H9 (cell line): ENCODE results near the gene VEGFA. TPM values are rescaled to one million over a fixed set of nuclear protein-coding genes. Genes with fewer than 3 reads are reported as not detected.

ENCODE experiments used
- DNase-seq: peaks from one replicate; pipeline ENCODE4 v3.0.0-alpha.2; 2017
- H2AFZ ChIP-seq: one replicate; pipeline ENCODE4 v1.6.1; 2013; ENCODE audit warnings: mild to moderate bottlenecking, low read length, control low read depth, moderate library complexity
- H2AK5ac ChIP-seq: 2 replicates; pipeline ENCODE4 v1.6.1; 2013; ENCODE audit warnings: low read length, control low read depth, mixed read lengths; ENCODE audit not compliant: insufficient read length
- H2BK120ac ChIP-seq: one replicate; pipeline ENCODE4 v1.6.1; 2013; ENCODE audit warnings: low read depth, mild to moderate bottlenecking, low read length, control low read depth, inconsistent platforms; ENCODE audit not compliant: poor library complexity, severe bottlenecking
- H2BK12ac ChIP-seq: 2 replicates; pipeline ENCODE4 v1.6.1; 2013; ENCODE audit warnings: low read length, control low read depth, mixed read lengths, low read depth; ENCODE audit not compliant: insufficient read length
- H2BK15ac ChIP-seq: 2 replicates; pipeline ENCODE4 v1.6.1; 2013; ENCODE audit warnings: low read depth, low read length, control low read depth
- H2BK20ac ChIP-seq: one replicate; pipeline ENCODE4 v1.6.1; 2013; ENCODE audit warnings: low read depth, mild to moderate bottlenecking, low read length, control low read depth, inconsistent platforms; ENCODE audit not compliant: poor library complexity, severe bottlenecking
- H2BK5ac ChIP-seq: 2 replicates; pipeline ENCODE4 v1.6.1; 2013; ENCODE audit warnings: low read length, control low read depth, mixed read lengths; ENCODE audit not compliant: insufficient read length
- H3K14ac ChIP-seq: 2 replicates; pipeline ENCODE4 v1.6.1; 2013; ENCODE audit warnings: low read length, control low read depth; ENCODE audit not compliant: insufficient read depth
- H3K18ac ChIP-seq: 2 replicates; pipeline ENCODE4 v1.6.1; 2013; ENCODE audit warnings: low read depth, mild to moderate bottlenecking, mixed read lengths, low read length, control low read depth; ENCODE audit not compliant: insufficient read length
- H3K23ac ChIP-seq: 2 replicates; pipeline ENCODE4 v1.6.1; 2013; ENCODE audit warnings: low read length, control low read depth, mixed read lengths, low read depth; ENCODE audit not compliant: insufficient read length
- H3K23me2 ChIP-seq: 2 replicates; pipeline ENCODE4 v1.6.1; 2013; ENCODE audit warnings: low read depth, mild to moderate bottlenecking, mixed read lengths, low read length, control low read depth; ENCODE audit not compliant: insufficient read length, poor library complexity, severe bottlenecking
- H3K27ac ChIP-seq: 2 replicates; pipeline ENCODE4 v1.5.1; 2013; ENCODE audit warnings: low read length, control low read depth, mixed read lengths, low read depth; ENCODE audit not compliant: insufficient read length
- H3K27me3 ChIP-seq: 2 replicates; pipeline ENCODE4 v1.6.1; 2013; ENCODE audit warnings: low read length, control low read depth, inconsistent platforms; ENCODE audit not compliant: insufficient read depth
- H3K4ac ChIP-seq: 2 replicates; pipeline ENCODE4 v1.6.1; 2013; ENCODE audit warnings: low read depth, mild to moderate bottlenecking, control low read depth, inconsistent platforms, low read length, moderate library complexity
- H3K4me1 ChIP-seq: 2 replicates; pipeline ENCODE4 v1.6.1; 2013; ENCODE audit warnings: low read length, control low read depth, inconsistent platforms; ENCODE audit not compliant: insufficient read depth
- H3K4me2 ChIP-seq: 2 replicates; pipeline ENCODE4 v1.6.1; 2013; ENCODE audit warnings: low read length, control low read depth, mixed read lengths; ENCODE audit not compliant: insufficient read length, insufficient read depth
- H3K56ac ChIP-seq: 2 replicates; pipeline ENCODE4 v1.6.1; 2013; ENCODE audit warnings: low read depth, mild to moderate bottlenecking, mixed read lengths, low read length, control low read depth; ENCODE audit not compliant: insufficient read length
- H3K79me1 ChIP-seq: 2 replicates; pipeline ENCODE4 v1.6.1; 2013; ENCODE audit warnings: low read depth, mild to moderate bottlenecking, moderate library complexity, low read length, control low read depth, inconsistent platforms; ENCODE audit not compliant: insufficient read depth, poor library complexity, severe bottlenecking
- H3K79me2 ChIP-seq: 2 replicates; pipeline ENCODE4 v1.6.1; 2013; ENCODE audit warnings: low read length, control low read depth, inconsistent platforms; ENCODE audit not compliant: insufficient read depth
- H3K9ac ChIP-seq: 2 replicates; pipeline ENCODE4 v1.6.1; 2013; ENCODE audit warnings: low read length, control low read depth, mixed read lengths; ENCODE audit not compliant: insufficient read length; ENCODE audit errors: extremely low read depth
- H3K9me3 ChIP-seq: one replicate; pipeline ENCODE4 v1.6.1; 2013; ENCODE audit warnings: low read depth, low read length, inconsistent platforms; ENCODE audit not compliant: control insufficient read depth
- H3T11ph ChIP-seq: one replicate; pipeline ENCODE4 v1.6.1; 2013; ENCODE audit warnings: mild to moderate bottlenecking, low read length, control low read depth, inconsistent platforms
- H4K20me1 ChIP-seq: one replicate; pipeline ENCODE4 v1.6.1; 2013; ENCODE audit not compliant: control insufficient read depth, insufficient read length, insufficient read depth
- H4K5ac ChIP-seq: 2 replicates; pipeline ENCODE4 v1.6.1; 2013; ENCODE audit warnings: low read depth, mild to moderate bottlenecking, mixed read lengths, low read length, control low read depth; ENCODE audit not compliant: insufficient read length
- H4K8ac ChIP-seq: replicated peaks from 2 replicates; pipeline ENCODE4 v1.6.1; 2013; ENCODE audit warnings: low read length, control low read depth, mixed read lengths, low read depth; ENCODE audit not compliant: insufficient read length
- H4K91ac ChIP-seq: 2 replicates; pipeline ENCODE4 v1.6.1; 2013; ENCODE audit warnings: low read depth, mild to moderate bottlenecking, moderate library complexity, mixed read lengths, low read length, control low read depth; ENCODE audit not compliant: insufficient read length
- H3K27ac Mint-ChIP-seq, 3 experiments: 2 replicates in 2 of 3; 3 replicates in 1 of 3; pipeline ENCODE4 v1.8.0; 2020 to 2021; ENCODE audit warnings: mixed read lengths in 3 of 3, mild to moderate bottlenecking in 1 of 3, moderate library complexity in 1 of 3
- H3K27me3 Mint-ChIP-seq: 2 replicates; pipeline ENCODE4 v1.8.0; 2021; ENCODE audit warnings: low read depth, mild to moderate bottlenecking, moderate library complexity, mixed read lengths
- H3K36me3 Mint-ChIP-seq, 3 experiments: 2 replicates in 2 of 3; 3 replicates in 1 of 3; pipeline ENCODE4 v1.8.0; 2020 to 2021; ENCODE audit warnings: low read depth in 3 of 3, mixed read lengths in 3 of 3; ENCODE audit not compliant: insufficient read depth in 1 of 3
- H3K4me1 Mint-ChIP-seq, 2 experiments: 2 replicates each; pipeline ENCODE4 v1.8.0; 2020; ENCODE audit warnings: mixed read lengths in 2 of 2
- H3K4me3 Mint-ChIP-seq, 2 experiments: 2 replicates in 1 of 2; 3 replicates in 1 of 2; pipeline ENCODE4 v1.8.0; 2020 to 2021; ENCODE audit warnings: mild to moderate bottlenecking in 2 of 2, mixed read lengths in 2 of 2, moderate library complexity in 1 of 2
- H3K9me3 Mint-ChIP-seq, 2 experiments: 2 replicates in 1 of 2; 3 replicates in 1 of 2; pipeline ENCODE4 v1.8.0; 2020; ENCODE audit warnings: mild to moderate bottlenecking in 2 of 2, mixed read lengths in 2 of 2, moderate library complexity in 1 of 2
- WGBS: extraction: QIAGEN DNeasy Blood & Tissue Kit; methylation state at CpG from one replicate; pipeline ENCODE4 v1.1.7; 2013; ENCODE audit warnings: missing lambda C conversion rate, low lambda C conversion rate, mixed read lengths; ENCODE audit not compliant: insufficient read length; ENCODE audit errors: extremely low coverage; 5-methylcytosine and 5-hydroxymethylcytosine counted together
- total RNA-seq: library from RNA; stranded (reverse); gene quantifications from 2 replicates; pipeline ENCODE4 v1.2.1, GENCODE V29; 2021
- TF ChIP-seq, protein P1 (sequence below): fragments of 200-600 bp; sonication (generic); conservative IDR thresholded peaks from 3 replicates; pipeline ENCODE4 v1.8.0; 2021; ENCODE audit warnings: antibody characterized with exemption, mild to moderate bottlenecking

Gene VEGFA
- total RNA-seq, 1 experiment from 2014 or later, result 47.9 TPM

DNA sequence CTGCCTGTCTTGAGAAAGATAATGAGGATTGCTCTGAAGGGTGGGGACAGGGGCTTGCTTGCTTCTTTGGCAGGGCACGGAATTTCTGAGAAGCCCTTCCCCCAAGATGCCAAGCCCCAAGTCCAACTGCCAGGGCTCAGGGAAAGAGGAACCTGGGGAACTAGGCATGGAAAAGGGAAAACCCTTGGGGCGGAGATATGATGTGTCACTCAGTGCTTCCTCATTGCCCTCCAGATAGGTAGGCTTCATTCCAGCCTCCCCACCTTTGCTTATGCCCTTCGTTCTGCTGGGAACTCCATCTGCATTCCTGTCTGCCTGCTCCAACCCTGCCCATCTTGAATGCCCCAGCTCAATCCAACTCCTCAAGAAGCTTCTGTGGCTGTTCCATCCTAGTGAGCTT lies 61.2 kb downstream of the VEGFA start:
- H3K23ac ChIP-seq, result no peak overlapping the region
- no peak overlapping the region for H2BK5ac ChIP-seq
- no peak overlapping the region for H2BK15ac ChIP-seq
- H2BK12ac ChIP-seq, result no peak overlapping the region
- no peak overlapping the region for H4K8ac ChIP-seq
- WGBS, result no CpG with 5 or more reads among the region's 3 CpGs
- no peak overlapping the region for H2BK20ac ChIP-seq
- no peak overlapping the region for H2BK120ac ChIP-seq
- H3K18ac ChIP-seq, result no peak overlapping the region
- no peak overlapping the region for H3K4ac ChIP-seq
- H4K20me1 ChIP-seq, result no peaks in the 10 kb centered on the region
- Mint-ChIP-seq H3K27me3 (peaks cover 2% of the 10 kb centered on the region; the same call in 1 of the 2 replicates), H3K9me3 (no peaks in the 10 kb centered on the region), H3K4me1 (peaks cover 12 to 29% of the 10 kb centered on the region in 2 experiments), H3K36me3 (no peaks in the 10 kb centered on the region), H3K4me3 (no peak overlapping the region), H3K27ac (no peak overlapping the region; a peak in 1 of 7 replicates)
- H3K14ac ChIP-seq, result no peak overlapping the region
- H3T11ph ChIP-seq, result no peak overlapping the region
- no peak overlapping the region for H3K4me2 ChIP-seq
- no peaks in the 10 kb centered on the region for H3K79me2 ChIP-seq
- H4K91ac ChIP-seq, result no peak overlapping the region
- no peak overlapping the region for H3K56ac ChIP-seq
- no peak for DNase-seq
- H3K4me1 ChIP-seq, result no peaks in the 10 kb centered on the region
- no peaks in the 10 kb centered on the region for H3K9me3 ChIP-seq
- no peaks in the 10 kb centered on the region for H3K27me3 ChIP-seq
- TF ChIP-seq, protein P1, sequence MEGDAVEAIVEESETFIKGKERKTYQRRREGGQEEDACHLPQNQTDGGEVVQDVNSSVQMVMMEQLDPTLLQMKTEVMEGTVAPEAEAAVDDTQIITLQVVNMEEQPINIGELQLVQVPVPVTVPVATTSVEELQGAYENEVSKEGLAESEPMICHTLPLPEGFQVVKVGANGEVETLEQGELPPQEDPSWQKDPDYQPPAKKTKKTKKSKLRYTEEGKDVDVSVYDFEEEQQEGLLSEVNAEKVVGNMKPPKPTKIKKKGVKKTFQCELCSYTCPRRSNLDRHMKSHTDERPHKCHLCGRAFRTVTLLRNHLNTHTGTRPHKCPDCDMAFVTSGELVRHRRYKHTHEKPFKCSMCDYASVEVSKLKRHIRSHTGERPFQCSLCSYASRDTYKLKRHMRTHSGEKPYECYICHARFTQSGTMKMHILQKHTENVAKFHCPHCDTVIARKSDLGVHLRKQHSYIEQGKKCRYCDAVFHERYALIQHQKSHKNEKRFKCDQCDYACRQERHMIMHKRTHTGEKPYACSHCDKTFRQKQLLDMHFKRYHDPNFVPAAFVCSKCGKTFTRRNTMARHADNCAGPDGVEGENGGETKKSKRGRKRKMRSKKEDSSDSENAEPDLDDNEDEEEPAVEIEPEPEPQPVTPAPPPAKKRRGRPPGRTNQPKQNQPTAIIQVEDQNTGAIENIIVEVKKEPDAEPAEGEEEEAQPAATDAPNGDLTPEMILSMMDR, result no peak
- no peak overlapping the region for H3K27ac ChIP-seq
- H3K23me2 ChIP-seq, result no peaks in the 10 kb centered on the region
- H3K79me1 ChIP-seq, result no peaks in the 10 kb centered on the region
- H4K5ac ChIP-seq, result no peak overlapping the region
- no peak overlapping the region for H3K9ac ChIP-seq
- no peak overlapping the region for H2AK5ac ChIP-seq
- no peak overlapping the region for H2AFZ ChIP-seq
